Parathyroid adenoma (tissue), 2 donors: ENCODE measurements around the gene SHISAL2A.
A peak's percentile ranks its signal among the peaks of the same experiment; 100 is the strongest.

ENCODE experiments used
- H2AFZ ChIP-seq: fragments of 300-600 bp; sonication (generic); one replicate; pipeline ENCODE4 v1.7.0; 2017; ENCODE audit warnings: antibody characterized with exemption, mild to moderate bottlenecking
- H3K27ac ChIP-seq: fragments of 300-600 bp; sonication (generic); one replicate; pipeline ENCODE4 v1.7.0; 2017
- H3K27me3 ChIP-seq: fragments of 300-600 bp; sonication (generic); one replicate; pipeline ENCODE4 v1.7.0; 2017; ENCODE audit warnings: low read length; ENCODE audit not compliant: control insufficient read depth, insufficient read depth
- H3K36me3 ChIP-seq: fragments of 300-600 bp; sonication (generic); one replicate; pipeline ENCODE4 v1.7.0; 2017; ENCODE audit warnings: low read length; ENCODE audit not compliant: control insufficient read depth, insufficient read depth
- H3K4me1 ChIP-seq: fragments of 300-600 bp; sonication (generic); one replicate; pipeline ENCODE4 v1.7.0; 2017; ENCODE audit warnings: control low read depth
- H3K4me2 ChIP-seq: fragments of 300-600 bp; sonication (generic); one replicate; pipeline ENCODE4 v1.7.0; 2017; ENCODE audit warnings: low read length
- H3K4me3 ChIP-seq: fragments of 300-600 bp; sonication (generic); one replicate; pipeline ENCODE4 v1.7.0; 2017; ENCODE audit warnings: low read depth, low read length
- H3K79me2 ChIP-seq: fragments of 300-600 bp; sonication (generic); one replicate; pipeline ENCODE4 v1.7.0; 2017; ENCODE audit warnings: control low read depth
- H3K9ac ChIP-seq: fragments of 300-600 bp; sonication (generic); one replicate; pipeline ENCODE4 v1.7.0; 2017; ENCODE audit warnings: mild to moderate bottlenecking
- H3K9me3 ChIP-seq: fragments of 300-600 bp; sonication (generic); one replicate; pipeline ENCODE4 v1.7.0; 2017; ENCODE audit warnings: low read length; ENCODE audit not compliant: control insufficient read depth
- CTCF ChIP-seq: fragments of 300-600 bp; sonication (generic); IDR thresholded peaks from one replicate; pipeline ENCODE4 v1.7.0; 2017; ENCODE audit warnings: antibody characterized with exemption, mild to moderate bottlenecking
- donor health status: primary hyperparathyroidism.

The SHISAL2A gene

GRCh38 chr1:52598729-52599128 is 34.2 kb upstream of the SHISAL2A start:
- no peak for TF ChIP-seq CTCF
- Histone ChIP-seq H3K4me3 (no peak overlapping the region), H3K27me3 (no peaks in the 10 kb centered on the region), H3K9ac (no peak overlapping the region), H3K4me1 (no peaks in the 10 kb centered on the region), H3K9me3 (no peaks in the 10 kb centered on the region), H3K4me2 (no peak overlapping the region), H3K79me2 (no peaks in the 10 kb centered on the region), H3K36me3 (no peaks in the 10 kb centered on the region), H3K27ac (no peak overlapping the region), H2AFZ (no peak overlapping the region)

DNA sequence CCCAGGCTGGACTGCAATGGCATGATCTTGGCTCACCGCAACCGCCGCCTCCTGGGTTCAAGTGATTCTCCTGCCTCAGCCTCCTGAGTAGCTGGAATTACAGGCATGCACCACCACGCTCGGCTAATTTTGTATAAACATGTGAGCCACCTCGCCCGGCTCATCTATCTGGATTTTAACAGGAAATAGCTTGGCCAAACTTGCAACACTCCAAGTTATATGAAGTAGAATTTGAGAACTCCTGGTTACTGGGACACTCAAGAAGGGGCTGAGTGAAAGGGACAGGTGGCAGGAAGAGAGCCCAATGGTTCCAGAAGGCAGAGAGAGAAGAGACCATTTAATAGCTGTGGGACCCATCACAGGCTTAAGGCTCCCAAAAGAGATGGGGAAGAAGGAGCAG is 33.7 kb upstream of the SHISAL2A start:
- H3K27me3 ChIP-seq, result no peaks in the 10 kb centered on the region
- H3K9ac ChIP-seq, result no peak overlapping the region
- no peaks in the 10 kb centered on the region for H3K4me1 ChIP-seq
- H3K4me2 ChIP-seq, result no peak overlapping the region
- TF ChIP-seq CTCF, result no peak
- no peaks in the 10 kb centered on the region for H3K79me2 ChIP-seq
- H3K27ac ChIP-seq, result no peak overlapping the region
- no peaks in the 10 kb centered on the region for H3K36me3 ChIP-seq
- no peak overlapping the region for H2AFZ ChIP-seq
- no peaks in the 10 kb centered on the region for H3K9me3 ChIP-seq
- H3K4me3 ChIP-seq, result no peak overlapping the region

GRCh38 chr1:52600533-52601179 is 32.3 kb upstream of the SHISAL2A start:
- Histone ChIP-seq H3K9ac (no peak overlapping the region), H3K9me3 (no peaks in the 10 kb centered on the region), H3K4me3 (no peak overlapping the region), H3K36me3 (no peaks in the 10 kb centered on the region), H3K79me2 (no peaks in the 10 kb centered on the region), H3K27me3 (no peaks in the 10 kb centered on the region), H2AFZ (peak overlapping the region; percentile 84), H3K27ac (no peak overlapping the region), H3K4me2 (no peak overlapping the region), H3K4me1 (no peaks in the 10 kb centered on the region)
- no peak for TF ChIP-seq CTCF

- H3K4me3 ChIP-seq, result peak overlapping the region; percentile 49
Measured at GRCh38 chr1:52601519-52601918, 31.4 kb upstream of the SHISAL2A start.

More at GRCh38 chr1:52601519-52601918, 31.4 kb upstream of the SHISAL2A start:
- TF ChIP-seq CTCF, result no peak
- H3K79me2 ChIP-seq, result no peaks in the 10 kb centered on the region
- H3K4me1 ChIP-seq, result no peaks in the 10 kb centered on the region
- H3K27me3 ChIP-seq, result no peaks in the 10 kb centered on the region
- no peaks in the 10 kb centered on the region for H3K9me3 ChIP-seq
- no peak overlapping the region for H3K9ac ChIP-seq
- no peak overlapping the region for H3K27ac ChIP-seq
- H2AFZ ChIP-seq, result peak overlapping the region; percentile 84
- peak overlapping the region; percentile 76 for H3K4me2 ChIP-seq
- H3K36me3 ChIP-seq, result no peaks in the 10 kb centered on the region
